Caki2 (cell line): ENCODE measurements around the gene FBXO38. TPM values are rescaled to one million over a fixed set of nuclear protein-coding genes. Genes with fewer than 3 reads are reported as not detected.

Source experiments
- DNase-seq: peaks from one replicate; pipeline ENCODE4 v3.0.0-alpha.2; 2015; ENCODE audit warnings: low read depth
- in situ Hi-C: cut with HindIII; loops from 2 replicates; pipeline ENCODE4 v1.10.0; 2016; ENCODE audit warnings: low sequenced_read_pairs, low pct_unique_long_range_greater_than_20kb, mixed read lengths
- total RNA-seq: library from RNA; depleted of rRNA; stranded (reverse); fragments of >200 nt; shearing (Covaris generic); gene quantifications from 2 replicates; pipeline ENCODE4 v1.2.3, GENCODE V29; 2014; ENCODE audit warnings: low replicate concordance

Gene FBXO38
- total RNA-seq, 1 experiment from 2014 or later = 25.7 TPM

DNA sequence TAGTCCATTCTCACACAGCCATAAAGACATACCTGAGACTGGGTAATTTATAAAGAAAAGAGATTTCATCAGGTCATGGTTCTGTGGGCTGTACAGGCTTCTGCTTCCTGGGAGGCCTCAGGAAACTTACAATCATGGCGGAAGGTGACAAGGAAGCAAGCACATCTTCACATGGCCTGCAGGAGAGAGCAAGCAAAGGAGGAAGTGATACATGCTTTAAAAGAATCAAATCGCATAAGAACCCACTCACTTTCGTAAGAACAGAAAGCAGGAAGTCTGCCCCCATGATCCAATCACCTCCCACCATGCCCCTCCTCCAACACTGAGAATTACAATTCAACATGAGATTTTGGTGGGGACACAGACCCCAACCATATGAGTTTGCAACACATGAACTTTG is 5.1 kb upstream of the FBXO38 start:
- in situ Hi-C loops = no loop called here
- no peak for DNase-seq

DNA sequence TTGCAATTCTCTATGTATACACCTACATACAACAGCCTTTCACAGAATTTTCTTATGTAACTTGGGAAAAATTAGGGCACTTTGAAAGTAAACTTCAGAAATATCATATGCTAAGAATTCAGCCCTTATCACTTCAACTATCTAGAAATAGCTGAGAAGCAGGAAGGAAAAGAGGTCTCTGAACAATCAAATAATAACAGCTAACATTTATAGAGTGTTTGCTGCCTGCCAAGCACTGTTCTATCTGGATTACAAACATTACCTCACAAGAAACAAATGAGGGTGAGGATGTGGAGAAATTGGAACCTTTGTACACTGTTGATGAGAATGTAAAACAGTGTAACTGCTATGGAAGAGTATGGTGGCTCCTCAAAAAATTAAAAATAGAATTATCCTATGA is 4.4 kb upstream of the FBXO38 start:
- no peak for DNase-seq
- in situ Hi-C loops = no loop called here

DNA sequence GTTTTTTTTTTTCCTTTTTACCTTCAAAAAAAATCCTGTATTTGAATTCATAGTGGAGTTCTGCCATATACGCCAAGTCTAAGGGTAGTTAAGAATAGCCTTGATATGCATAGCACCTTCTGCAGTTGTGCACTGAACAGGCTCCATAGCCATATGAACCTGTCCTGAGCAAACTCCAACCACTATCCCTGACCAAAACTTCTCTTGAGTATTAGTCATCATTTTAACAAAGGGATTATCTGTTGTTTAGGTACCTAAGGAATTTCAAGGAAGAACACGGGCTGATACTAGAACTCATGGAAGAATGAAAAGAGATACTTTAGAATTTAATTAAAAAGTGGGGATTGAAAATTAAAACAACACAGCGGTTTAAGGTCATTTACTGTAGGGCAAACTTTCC is 1.9 kb upstream of the FBXO38 start:
- DNase-seq = no peak
- in situ Hi-C loops = no loop called here

DNA sequence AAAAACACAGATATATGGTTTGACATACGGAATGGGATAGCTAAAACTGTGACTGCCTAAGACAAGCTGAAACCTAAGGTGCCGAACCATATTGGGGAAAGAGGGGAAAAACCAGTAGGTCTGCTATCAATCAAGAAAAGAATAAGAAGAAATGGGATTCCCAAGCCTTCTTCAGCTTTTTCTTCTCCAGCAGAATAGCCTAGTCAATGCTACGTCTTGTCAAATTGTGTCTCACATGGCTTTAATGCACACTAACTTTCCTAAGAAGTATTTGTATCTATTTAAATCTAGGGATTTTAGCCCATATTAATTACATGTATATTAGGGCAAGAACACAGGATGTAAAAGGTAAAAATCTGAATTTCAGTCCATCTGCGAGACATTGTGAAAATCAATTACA is 797 bp upstream of the FBXO38 start:
- in situ Hi-C loops = no loop called here
- no peak for DNase-seq

DNA sequence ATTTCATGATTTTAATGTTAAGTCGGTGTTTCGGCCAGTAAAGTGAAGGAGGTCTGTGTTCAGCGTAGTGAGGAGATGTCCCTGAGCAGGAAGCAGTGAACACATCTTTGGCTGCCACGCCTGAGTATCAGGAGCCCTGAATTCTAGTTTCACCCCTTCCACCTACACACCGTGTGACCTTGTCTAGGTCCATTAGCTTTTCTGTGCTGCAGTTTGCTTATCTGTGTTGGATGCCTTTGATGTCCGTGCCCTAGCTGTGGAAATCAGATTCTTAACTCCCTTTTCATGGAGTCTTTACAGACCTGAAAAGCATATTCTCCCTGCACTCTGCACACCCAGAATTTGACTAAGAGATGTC is 601 bp downstream of the FBXO38 start:
- no peak for DNase-seq
- in situ Hi-C loops = no loop called here

DNA sequence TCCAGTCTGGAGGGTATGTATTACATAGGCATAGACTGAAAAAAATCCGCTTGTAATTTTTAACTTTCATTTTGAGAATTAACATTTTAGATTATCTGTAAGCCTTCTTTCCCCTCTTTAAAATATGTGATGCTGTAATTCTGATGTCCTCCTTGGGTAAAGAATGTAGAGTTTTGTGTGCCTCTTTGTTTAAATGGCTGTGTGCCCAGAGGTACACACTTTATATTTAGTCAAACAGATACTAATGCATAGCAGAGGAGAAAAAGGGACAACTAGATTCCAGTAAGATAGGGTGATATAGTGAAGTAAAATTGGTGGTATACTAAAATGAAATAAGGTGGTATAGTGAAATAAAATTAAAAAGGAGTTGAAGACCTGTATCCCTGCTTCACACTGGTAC is 1.3 kb downstream of the FBXO38 start:
- DNase-seq = no peak
- in situ Hi-C loops = no loop called here

DNA sequence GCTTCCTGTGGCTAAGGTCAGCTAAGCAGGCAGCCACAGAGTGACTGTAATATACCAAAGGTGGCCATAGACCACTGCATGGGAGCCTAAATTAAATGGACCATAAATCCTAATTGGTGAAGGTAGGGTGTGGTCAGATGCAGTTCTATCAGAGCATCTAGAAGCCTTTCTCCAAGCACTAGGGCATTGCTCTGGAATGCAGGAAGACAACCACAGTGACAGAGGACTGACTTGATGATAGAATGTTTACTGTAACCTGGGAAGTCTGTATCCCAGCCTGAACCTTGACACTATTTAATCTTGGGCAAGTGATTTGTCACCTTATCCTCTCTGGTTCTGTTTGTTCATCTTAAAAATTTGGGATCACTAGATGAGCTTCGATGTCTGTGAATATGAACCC is 2.3 kb downstream of the FBXO38 start:
- in situ Hi-C loops = no loop called here
- no peak for DNase-seq

DNA sequence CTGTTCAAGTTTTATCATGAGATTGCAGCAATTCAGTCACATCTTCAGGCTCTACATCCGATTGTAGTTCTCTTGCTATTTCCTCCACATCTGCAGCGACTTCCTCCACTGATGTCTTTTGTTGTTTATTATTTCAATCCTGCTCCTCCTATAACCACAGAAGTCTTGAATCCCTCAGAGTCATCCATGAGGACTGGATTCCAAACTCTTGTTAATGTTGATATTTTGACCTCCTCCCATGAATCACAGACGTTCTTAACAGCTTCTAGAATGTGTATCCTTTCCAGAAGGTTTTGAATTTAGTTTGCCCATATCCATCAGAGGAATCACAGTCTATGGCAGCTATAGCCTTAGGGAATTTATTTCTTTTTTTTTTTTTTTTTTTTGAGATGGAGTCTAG is 3.6 kb downstream of the FBXO38 start:
- in situ Hi-C loops = no loop called here
- DNase-seq = no peak

DNA sequence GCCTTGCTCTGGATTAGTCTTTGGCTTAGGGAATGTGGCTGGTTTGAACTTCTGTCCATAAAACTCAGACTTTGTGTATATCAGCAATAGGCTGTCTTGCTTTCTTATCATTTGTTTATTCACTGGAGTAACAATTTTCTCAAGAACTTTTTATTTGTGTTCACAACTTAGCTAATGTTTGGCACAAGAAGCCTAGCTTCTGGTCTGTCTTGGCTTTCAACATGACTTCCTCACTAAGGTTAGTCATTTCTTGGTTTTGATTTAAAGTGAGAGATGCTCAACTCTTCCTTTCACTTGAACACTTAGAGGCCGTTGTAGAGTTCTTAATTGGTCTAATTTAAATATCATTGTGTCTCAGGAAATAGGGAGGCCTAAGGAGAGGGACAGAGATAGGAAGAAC is 4.9 kb downstream of the FBXO38 start:
- in situ Hi-C loops = no loop called here
- DNase-seq = no peak

DNA sequence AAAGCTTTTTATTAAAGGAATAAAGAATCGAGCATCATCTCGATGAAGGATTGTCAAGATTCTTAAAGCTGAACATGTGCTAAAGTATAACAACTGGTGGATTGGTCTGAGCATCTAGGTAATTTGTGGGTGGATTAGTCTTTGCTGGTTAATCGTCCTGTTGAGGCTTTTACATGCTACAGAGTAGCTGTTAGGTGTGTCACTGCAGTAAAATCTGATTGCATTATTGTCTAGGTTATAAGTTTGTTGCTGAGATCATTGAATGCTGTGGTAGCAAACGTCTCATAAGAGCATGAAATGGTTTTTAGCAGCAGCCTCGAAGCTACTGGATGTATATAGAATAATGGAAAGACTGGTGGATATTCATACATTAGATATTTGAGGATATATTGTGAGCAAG is 7.2 kb downstream of the FBXO38 start:
- no peak for DNase-seq
- in situ Hi-C loops = no loop called here

DNA sequence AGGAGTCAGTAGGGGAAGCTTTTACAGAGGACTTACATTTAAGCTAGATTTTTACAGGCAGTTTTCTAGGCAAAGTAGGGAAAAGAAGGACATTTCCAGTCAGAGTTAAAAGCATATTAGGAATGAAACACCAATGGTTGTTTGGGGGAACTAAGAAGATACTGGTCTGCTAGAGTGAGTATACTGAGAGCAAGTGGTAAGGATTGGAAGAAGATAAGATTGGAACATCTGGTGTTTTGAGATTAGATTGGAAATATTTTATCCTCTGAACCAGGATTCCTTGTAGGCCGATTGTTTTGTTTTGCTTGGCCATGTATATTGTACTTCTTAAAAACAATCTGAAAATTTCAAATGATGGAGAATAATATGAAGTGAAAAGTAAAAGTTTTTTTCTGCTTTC is 7.7 kb downstream of the FBXO38 start:
- in situ Hi-C loops = no loop called here
- DNase-seq = no peak

DNA sequence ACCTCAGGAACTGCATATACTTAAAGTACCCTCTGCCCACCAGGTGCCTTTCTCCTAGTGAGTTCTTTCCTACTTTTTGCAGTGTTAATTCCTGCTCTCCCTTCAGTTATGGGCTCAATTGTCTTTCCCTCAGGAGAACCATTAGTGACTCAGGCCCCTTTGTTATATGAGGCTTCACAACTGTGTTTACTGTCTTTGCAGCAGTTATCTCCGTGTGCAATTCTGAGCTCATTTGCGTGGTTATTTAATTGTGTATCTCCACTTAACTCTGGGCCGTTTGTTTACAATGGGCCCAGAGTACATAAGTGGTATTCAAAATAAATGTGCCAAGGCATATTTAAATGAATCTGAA is 9.6 kb downstream of the FBXO38 start:
- in situ Hi-C loops = no loop called here
- no peak for DNase-seq

DNA sequence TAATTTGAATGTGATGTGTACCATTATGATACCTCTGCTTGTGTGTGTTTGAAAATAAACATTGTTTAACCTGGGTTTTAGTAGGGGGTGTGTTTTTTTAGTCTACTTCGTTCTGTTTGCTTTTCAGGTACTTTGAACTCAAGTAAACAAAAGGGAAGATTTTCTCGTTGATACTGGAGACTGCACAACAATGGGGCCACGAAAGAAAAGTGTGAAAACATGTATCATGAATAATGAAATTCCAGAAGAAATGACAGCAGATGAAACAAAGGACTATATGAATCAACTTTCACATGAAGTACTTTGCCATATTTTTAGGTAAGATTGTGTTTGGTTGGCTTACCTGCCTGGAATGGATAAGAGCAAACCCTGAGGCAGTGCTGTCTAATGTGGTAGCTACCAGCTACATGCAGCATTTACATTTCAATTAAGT is 10.8 kb downstream of the FBXO38 start:
- no peak for DNase-seq
- in situ Hi-C loops = no loop called here

DNA sequence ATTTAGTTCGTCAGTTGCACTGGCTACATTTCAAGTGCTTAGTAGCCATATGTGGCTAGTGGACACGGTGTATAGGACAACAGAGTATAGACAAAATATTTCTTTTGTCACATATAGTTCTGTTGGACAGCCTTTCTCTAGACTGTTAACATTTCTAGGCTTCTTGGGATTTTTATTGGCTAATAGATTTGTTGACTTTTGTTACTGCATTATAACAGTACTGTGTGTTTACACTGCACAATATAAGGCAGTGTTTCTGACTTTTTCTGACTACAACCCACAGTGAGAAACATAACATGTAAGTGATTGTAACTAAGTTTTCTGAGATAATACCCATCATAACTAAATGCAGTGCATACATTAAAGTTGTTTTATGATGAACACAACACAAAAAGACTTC is 11.3 kb downstream of the FBXO38 start:
- DNase-seq = no peak
- in situ Hi-C loops = no loop called here

DNA sequence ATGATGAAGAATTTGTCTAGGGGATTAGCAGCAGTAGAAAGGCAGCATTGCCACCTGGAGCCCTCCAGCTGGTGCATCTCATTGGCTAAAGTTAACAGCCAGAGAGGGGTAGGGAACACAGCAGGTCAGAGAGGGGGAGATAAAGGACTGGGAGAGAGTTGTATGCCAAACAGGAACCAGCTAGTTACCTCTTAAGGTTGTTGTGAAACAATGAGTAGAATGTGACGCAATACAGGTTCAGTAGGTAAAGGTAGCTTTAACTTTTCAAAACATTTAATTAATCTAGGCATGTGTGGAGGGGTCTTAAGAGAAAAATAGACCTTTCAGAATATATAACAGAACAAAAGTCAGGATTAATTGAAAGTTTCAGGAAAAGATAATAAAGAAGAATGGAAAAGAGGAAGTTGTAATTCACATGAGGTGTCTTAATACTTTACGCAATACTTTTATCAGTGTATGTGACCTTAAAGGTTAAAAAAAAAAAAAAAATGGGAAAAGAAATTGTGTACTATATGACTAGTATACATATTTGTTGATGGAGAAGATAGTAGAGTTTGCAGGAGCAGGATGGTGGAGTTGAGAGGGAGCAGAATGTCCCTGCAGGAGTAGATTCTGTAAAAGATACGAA is 14.3 kb downstream of the FBXO38 start:
- in situ Hi-C loops = no loop called here

DNA sequence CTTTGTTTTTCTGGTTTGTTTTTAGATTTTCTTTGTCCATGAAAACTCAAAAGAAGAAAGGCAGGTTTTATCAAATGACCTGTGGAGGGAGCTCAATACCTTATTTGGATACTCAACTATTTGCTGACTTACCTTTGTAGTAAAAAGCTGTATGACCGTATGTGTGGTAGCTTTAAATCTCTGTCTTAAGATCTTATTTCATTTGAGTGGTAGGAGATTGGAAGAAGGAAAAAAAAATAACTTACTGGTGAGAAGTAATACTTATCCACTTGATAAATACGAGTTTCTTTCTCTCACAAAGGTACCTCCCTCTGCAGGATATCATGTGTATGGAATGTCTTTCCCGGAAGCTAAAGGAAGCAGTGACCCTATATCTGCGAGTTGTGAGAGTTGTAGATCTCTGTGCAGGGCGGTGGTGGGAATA is 15.0 kb downstream of the FBXO38 start:
- in situ Hi-C loops = no loop called here
- DNase-seq = no peak

More for the DNA sequence above, 14.3 kb downstream of the FBXO38 start:
- DNase-seq = no peak

DNA sequence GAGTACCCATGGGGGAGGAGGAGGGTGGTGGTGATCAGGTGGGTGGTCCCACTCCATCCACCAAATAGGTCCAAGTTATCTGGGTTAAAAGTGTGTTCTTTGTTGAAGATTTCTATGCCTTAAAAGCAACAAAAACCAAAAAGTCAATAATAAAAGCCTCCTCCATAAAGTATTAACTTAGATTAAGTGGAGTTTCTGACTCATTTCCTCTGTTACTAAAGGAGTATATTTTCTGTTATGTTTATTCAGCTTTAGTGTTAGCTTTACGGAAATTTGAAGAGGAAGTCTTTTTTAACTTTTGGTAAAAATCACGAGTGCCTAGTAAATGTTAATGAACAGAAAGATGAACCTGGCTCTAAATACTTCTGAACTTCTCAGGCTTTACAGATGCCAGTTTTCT is 17.8 kb downstream of the FBXO38 start:
- DNase-seq = no peak
- in situ Hi-C loops = no loop called here

DNA sequence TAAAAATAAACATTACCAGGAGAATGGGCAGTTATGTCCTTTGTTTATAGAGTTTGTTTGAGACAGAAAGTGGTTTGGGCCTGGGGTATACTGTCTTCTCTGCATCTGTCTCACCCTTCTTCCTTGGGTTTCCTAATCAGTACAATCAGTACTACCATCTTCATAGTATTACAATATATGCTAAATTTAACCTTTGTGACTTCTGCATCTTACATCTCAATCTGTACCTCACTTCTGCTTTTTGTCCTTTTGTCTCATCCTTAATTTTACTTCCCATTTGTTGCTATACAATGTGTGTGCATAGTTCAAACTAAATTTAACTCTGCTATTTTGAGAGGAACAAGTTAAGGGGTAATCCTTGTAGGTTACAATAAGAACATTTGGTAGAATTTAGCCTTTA is 19.6 kb downstream of the FBXO38 start:
- in situ Hi-C loops = no loop called here
- no peak for DNase-seq

DNA sequence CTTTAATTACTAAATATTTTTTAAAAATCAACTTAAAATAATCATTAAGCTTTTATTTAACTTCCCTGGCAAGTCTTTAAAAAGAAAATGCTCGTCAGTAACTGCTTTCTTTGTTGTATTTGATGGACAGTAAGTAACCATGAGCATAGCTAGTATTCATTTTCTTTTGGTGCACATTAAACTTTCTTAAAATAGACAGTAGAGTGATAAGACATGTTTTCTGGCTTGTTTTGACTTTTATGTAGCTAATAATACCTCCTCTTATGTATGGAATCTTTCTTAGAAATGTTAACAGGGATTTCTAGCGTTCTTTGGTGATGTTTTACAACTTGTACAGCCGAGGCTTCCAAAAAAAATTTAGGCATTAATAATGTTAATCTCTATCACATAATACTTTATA is 22.6 kb downstream of the FBXO38 start:
- DNase-seq = no peak

DNA sequence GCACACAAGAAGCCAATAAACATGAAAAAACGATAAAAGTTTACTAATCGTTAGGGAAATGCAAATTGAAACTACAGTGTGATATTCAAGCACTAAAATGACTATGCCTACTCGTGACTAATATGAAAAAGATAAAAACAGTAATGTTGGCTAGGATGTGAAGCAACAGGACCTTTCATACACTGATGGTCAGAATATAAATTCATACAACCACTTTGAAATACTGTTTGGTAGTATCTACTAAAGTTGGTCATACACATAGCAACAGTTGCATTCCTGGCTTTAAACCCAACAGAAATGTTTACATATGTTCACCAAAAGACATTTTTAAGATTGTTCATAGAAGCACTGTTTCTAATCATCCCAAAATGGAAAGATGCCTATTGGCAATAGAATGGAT is 24.3 kb downstream of the FBXO38 start:
- in situ Hi-C loops = no loop called here
- DNase-seq = no peak

More for the DNA sequence above, 22.6 kb downstream of the FBXO38 start:
- in situ Hi-C loops = no loop called here

DNA sequence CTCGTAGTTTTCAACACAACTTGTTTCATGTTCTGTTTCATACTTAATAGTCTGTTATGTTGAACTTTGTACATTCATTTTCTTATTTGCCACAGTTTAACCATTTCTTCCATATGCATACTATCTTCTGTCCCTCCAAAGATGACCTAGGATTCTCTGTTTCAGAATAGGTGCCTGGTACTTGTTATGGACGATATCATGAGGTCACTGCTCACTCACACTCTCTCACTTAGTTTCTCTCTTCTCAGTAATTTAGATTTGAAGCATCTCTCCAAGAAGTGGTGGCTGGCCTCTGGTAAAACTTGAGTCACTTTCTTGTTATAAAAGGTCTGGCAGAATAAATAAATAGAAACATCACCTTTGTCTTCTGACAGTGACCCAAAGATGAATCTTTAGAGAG is 28.4 kb downstream of the FBXO38 start:
- in situ Hi-C loops = no loop called here
- DNase-seq = no peak
